Endodermal cell (in vitro differentiated cells): ENCODE results near the gene COPS4. TPM values are rescaled to one million over a fixed set of nuclear protein-coding genes. Genes with fewer than 3 reads are reported as not detected.

Source experiments
- DNase-seq: peaks from one replicate; pipeline ENCODE4 v3.0.0-alpha.2; 2017
- H3K27ac ChIP-seq: 2 replicates; pipeline ENCODE4 v1.5.1; 2013; ENCODE audit warnings: mild to moderate bottlenecking, low read depth, low read length, moderate library complexity
- H3K27me3 ChIP-seq: 2 replicates; pipeline ENCODE4 v1.6.1; 2013; ENCODE audit warnings: mild to moderate bottlenecking, low read length, moderate library complexity; ENCODE audit not compliant: insufficient read depth, control insufficient read depth, poor library complexity, severe bottlenecking
- H3K36me3 ChIP-seq: 2 replicates; pipeline ENCODE4 v1.7.0; 2013; ENCODE audit warnings: mild to moderate bottlenecking, low read length, moderate library complexity; ENCODE audit not compliant: control insufficient read depth, insufficient read depth
- H3K4me1 ChIP-seq: one replicate; pipeline ENCODE4 v1.7.0; 2013; ENCODE audit warnings: low read length; ENCODE audit not compliant: control insufficient read depth, insufficient read depth
- H3K4me3 ChIP-seq: 2 replicates; pipeline ENCODE4 v1.5.1; 2013; ENCODE audit warnings: mild to moderate bottlenecking, low read length, moderate library complexity
- H3K9ac ChIP-seq: 2 replicates; pipeline ENCODE4 v1.6.1; 2013; ENCODE audit warnings: mild to moderate bottlenecking, low read length, moderate library complexity; ENCODE audit not compliant: poor library complexity, severe bottlenecking; ENCODE audit errors: extremely low read depth
- H3K9me3 ChIP-seq: 2 replicates; pipeline ENCODE4 v1.6.1; 2013; ENCODE audit warnings: mild to moderate bottlenecking, low read length, moderate library complexity; ENCODE audit not compliant: control insufficient read depth
- H3K27ac Mint-ChIP-seq: 2 replicates; pipeline ENCODE4 v1.8.0; 2020; ENCODE audit warnings: mixed read lengths
- H3K27me3 Mint-ChIP-seq: 2 replicates; pipeline ENCODE4 v1.8.0; 2021; ENCODE audit warnings: mild to moderate bottlenecking, mixed read lengths; ENCODE audit not compliant: insufficient read depth
- H3K36me3 Mint-ChIP-seq: 2 replicates; pipeline ENCODE4 v1.8.0; 2020; ENCODE audit warnings: low read depth, mixed read lengths
- H3K4me1 Mint-ChIP-seq: 2 replicates; pipeline ENCODE4 v1.8.0; 2020; ENCODE audit warnings: mixed read lengths
- H3K4me3 Mint-ChIP-seq: 2 replicates; pipeline ENCODE4 v1.8.0; 2020; ENCODE audit warnings: mild to moderate bottlenecking, moderate library complexity, mixed read lengths
- H3K9me3 Mint-ChIP-seq: 2 replicates; pipeline ENCODE4 v1.8.0; 2020; ENCODE audit warnings: mild to moderate bottlenecking, mixed read lengths
- WGBS, 2 experiments: methylation state at CpG; one replicate each; pipeline versions ENCODE4 v1.1.5 to v1.1.7; 2013; ENCODE audit warnings: missing lambda C conversion rate in 2 of 2, mixed read lengths in 1 of 2; ENCODE audit not compliant: insufficient coverage in 1 of 2, insufficient read length in 1 of 2; 5-methylcytosine and 5-hydroxymethylcytosine counted together
- total RNA-seq, 2 donors: library from RNA; stranded (reverse); fragmentation: NEBNext Ultra II Directional in 1 of 2; extraction: Animal tissue kit (Norgen Biotek cat#: 25700) in 1 of 2; gene quantifications; 2 replicates in 1 of 2; 3 replicates in 1 of 2; pipeline ENCODE4 v1.2.1, GENCODE V29; 2021
- TF ChIP-seq, protein P1 (sequence below): fragments of 200-600 bp; sonication (generic); conservative IDR thresholded peaks from 2 replicates; pipeline ENCODE4 v1.5.0; 2021; ENCODE audit warnings: antibody characterized with exemption, mild to moderate bottlenecking

COPS4 gene
- total RNA-seq, 2 donors from 2014 or later, result 34.8 to 39.4 TPM

DNA sequence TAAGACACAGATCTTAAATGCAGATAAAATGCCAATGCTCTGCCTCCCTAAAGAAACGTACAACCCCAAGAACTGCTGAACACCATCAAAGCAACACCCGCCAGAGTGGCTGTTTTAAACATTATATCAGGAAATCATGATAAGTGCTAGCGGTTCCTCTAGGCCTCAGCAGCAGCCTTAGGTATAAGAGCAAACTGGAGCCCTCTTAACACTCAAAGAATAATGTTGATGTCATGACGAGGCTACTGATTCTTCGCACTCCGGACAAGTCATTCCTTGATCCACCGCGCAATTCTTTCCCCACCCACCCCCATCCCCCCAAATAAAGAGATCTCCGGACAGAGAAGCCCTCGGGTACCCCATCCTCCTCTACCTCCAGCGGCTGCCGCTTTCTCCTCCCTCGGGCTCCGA lies 24.9 kb upstream of the COPS4 start:
- Histone ChIP-seq H3K9me3 (no peaks in the 10 kb centered on the region), H3K27ac (peak overlapping the region; percentile 83), H3K36me3 (no peaks in the 10 kb centered on the region), H3K9ac (peak overlapping the region; percentile 92), H3K4me3 (peak overlapping the region; percentile 95), H3K27me3 (no peaks in the 10 kb centered on the region), H3K4me1 (peaks cover 4% of the 10 kb centered on the region)
- TF ChIP-seq, protein P1, sequence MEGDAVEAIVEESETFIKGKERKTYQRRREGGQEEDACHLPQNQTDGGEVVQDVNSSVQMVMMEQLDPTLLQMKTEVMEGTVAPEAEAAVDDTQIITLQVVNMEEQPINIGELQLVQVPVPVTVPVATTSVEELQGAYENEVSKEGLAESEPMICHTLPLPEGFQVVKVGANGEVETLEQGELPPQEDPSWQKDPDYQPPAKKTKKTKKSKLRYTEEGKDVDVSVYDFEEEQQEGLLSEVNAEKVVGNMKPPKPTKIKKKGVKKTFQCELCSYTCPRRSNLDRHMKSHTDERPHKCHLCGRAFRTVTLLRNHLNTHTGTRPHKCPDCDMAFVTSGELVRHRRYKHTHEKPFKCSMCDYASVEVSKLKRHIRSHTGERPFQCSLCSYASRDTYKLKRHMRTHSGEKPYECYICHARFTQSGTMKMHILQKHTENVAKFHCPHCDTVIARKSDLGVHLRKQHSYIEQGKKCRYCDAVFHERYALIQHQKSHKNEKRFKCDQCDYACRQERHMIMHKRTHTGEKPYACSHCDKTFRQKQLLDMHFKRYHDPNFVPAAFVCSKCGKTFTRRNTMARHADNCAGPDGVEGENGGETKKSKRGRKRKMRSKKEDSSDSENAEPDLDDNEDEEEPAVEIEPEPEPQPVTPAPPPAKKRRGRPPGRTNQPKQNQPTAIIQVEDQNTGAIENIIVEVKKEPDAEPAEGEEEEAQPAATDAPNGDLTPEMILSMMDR, result no peak
- no peak for DNase-seq
- H3K27me3 Mint-ChIP-seq, result peaks cover 12% of the 10 kb centered on the region
- H3K27ac Mint-ChIP-seq, result peak overlapping the region; percentile 95
- H3K4me1 Mint-ChIP-seq, result peaks cover 29% of the 10 kb centered on the region
- peaks cover 4% of the 10 kb centered on the region for H3K36me3 Mint-ChIP-seq
- 0 to 1% methylated on average over 1 to 14 of the region's 14 CpGs for WGBS, 2 experiments
- H3K9me3 Mint-ChIP-seq, result no peaks in the 10 kb centered on the region
- H3K4me3 Mint-ChIP-seq, result peak overlapping the region; percentile 87

DNA sequence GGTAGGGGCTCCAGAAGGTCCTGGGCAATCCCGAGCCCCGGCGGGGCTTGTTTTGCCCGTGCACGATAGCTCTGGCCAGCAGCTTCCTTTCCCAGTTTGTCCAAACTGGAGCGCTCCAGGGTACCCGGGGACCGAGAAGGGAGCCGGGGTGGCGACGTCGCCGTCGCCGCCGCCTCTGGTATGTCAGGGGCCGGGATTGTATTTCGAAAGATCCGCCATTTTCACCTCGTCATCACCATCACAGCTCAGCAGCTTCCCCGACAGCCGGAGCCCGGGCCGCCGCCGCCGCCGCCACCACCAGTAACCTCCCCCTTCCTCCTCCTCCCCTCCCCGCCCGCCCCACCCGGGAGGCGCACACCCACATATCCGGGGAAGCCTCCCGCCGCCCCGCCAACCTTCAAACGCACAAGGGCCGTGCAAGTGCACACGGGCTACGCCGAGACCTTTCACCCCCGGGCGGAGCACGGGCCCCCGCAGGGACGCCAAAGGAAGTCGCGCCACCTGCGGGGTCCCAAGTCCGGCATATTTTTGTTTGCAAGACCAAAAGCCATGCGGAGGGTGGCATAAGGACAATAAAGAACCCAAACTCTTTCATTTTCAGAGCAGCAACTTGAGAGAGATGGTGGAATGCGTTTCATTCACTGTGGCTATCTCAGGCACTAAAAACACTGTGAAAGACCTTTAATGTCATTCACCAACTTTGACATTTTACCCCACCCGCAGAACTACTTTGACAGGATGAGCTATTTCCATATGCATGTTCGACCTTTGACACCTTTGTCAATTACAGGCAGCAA lies 24.3 kb upstream of the COPS4 start, which contains the start of gene LIN54:
TSS of gene LIN54 (minus strand) at position 302 of the 797 bp plus-strand sequence. CDS start 25,979 bp downstream, outside the sequence.
- H3K4me1 ChIP-seq, result peaks cover 4% of the 10 kb centered on the region
- H3K9me3 Mint-ChIP-seq, result no peaks in the 10 kb centered on the region
- peak within 1 kb of the TSS; percentile 95 for H3K27ac Mint-ChIP-seq
- H3K36me3 ChIP-seq, result no peaks in the 10 kb centered on the region
- peaks cover 29% of the 10 kb centered on the region for H3K4me1 Mint-ChIP-seq
- peaks cover 3% of the 10 kb centered on the region for H3K36me3 Mint-ChIP-seq
- DNase-seq, result peak; percentile 89
- H3K4me3 ChIP-seq, result peak within 1 kb of the TSS; percentile 95
- no peaks in the 10 kb centered on the region for H3K9me3 ChIP-seq
- H3K27me3 ChIP-seq, result no peaks in the 10 kb centered on the region
- 0% methylated on average over 17 to 52 of the region's 54 CpGs for WGBS, 2 experiments
- H3K4me3 Mint-ChIP-seq, result peak within 1 kb of the TSS; percentile 87
- peaks cover 12% of the 10 kb centered on the region for H3K27me3 Mint-ChIP-seq
- H3K9ac ChIP-seq, result peak within 1 kb of the TSS; percentile 92
- TF ChIP-seq, protein P1, result no peak
- peak within 1 kb of the TSS; percentile 83 for H3K27ac ChIP-seq

DNA sequence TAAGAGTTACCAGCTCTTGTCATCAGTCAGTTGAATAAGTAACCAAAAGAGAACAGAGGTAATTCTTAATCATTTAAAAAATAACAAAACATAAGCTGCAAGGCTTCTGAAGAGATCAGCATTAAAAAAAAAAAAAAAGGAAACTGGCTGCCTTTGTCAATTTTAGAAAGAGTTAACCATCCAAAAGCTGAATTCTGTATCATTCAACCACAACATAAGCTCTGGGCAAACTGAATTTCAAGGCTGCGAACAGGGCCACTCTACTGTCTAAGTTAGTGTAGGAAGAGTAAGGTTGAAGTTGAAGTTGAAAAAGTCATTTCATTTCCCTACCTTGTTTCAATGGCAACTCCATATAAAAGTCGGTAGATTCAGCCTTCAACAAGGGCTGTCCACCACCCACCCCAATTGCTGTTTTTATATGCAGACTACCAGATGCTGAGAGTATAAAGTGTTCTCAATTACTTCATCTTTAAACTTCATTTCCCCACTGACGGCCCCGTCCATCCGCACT lies 23.2 kb upstream of the COPS4 start:
- TF ChIP-seq, protein P1, result no peak
- H3K4me1 Mint-ChIP-seq, result peaks cover 29% of the 10 kb centered on the region
- peaks cover 4% of the 10 kb centered on the region for H3K4me1 ChIP-seq
- H3K36me3 ChIP-seq, result no peaks in the 10 kb centered on the region
- no peaks in the 10 kb centered on the region for H3K9me3 Mint-ChIP-seq
- no peaks in the 10 kb centered on the region for H3K27me3 ChIP-seq
- H3K4me3 Mint-ChIP-seq, result peak overlapping the region; percentile 87
- no peak for DNase-seq
- H3K9ac ChIP-seq, result peak overlapping the region; percentile 56
- no peak overlapping the region for H3K27ac ChIP-seq
- no peaks in the 10 kb centered on the region for H3K9me3 ChIP-seq
- H3K27me3 Mint-ChIP-seq, result peaks cover 12% of the 10 kb centered on the region
- no peaks in the 10 kb centered on the region for H3K36me3 Mint-ChIP-seq
- 0% methylated on average over 3 to 5 of the region's 5 CpGs for WGBS, 2 experiments
- peak overlapping the region; percentile 95 for H3K4me3 ChIP-seq
- H3K27ac Mint-ChIP-seq, result peak overlapping the region; percentile 92
